Mucosa of descending colon (tissue), 3 donors: ENCODE data around the gene TRPC4. TPM values are rescaled to one million over a fixed set of nuclear protein-coding genes. Genes with fewer than 3 reads are reported as not detected.

ENCODE experiments used
- ATAC-seq: fragments of 200-7000 bp; cut with Tn5 transposase; one replicate; pipeline ENCODE4 v1.9.1; 2020; ENCODE audit warnings: mild to moderate bottlenecking, moderate library complexity
- DNase-seq, 3 donors: peaks; one replicate each; pipeline ENCODE4 v3.0.0-alpha.2; 2020
- H3K36me3 ChIP-seq: fragments of 200-600 bp; one replicate; pipeline ENCODE4 v1.8.0; 2021; ENCODE audit warnings: low read depth, mild to moderate bottlenecking
- H3K4me1 ChIP-seq: fragments of 200-600 bp; one replicate; pipeline ENCODE4 v1.8.0; 2021; ENCODE audit warnings: low read depth, mild to moderate bottlenecking
- H3K4me3 ChIP-seq: fragments of 200-600 bp; one replicate; pipeline ENCODE4 v1.8.0; 2021; ENCODE audit warnings: mild to moderate bottlenecking
- H3K9me3 ChIP-seq: fragments of 200-600 bp; one replicate; pipeline ENCODE4 v1.8.0; 2021; ENCODE audit warnings: mild to moderate bottlenecking
- CTCF ChIP-seq: fragments of 200-600 bp; IDR thresholded peaks from one replicate; pipeline ENCODE4 v1.8.0; 2022; ENCODE audit warnings: antibody characterized with exemption, mild to moderate bottlenecking
- intact Hi-C, 2 donors: fragments of 100-400 bp; cut with DNase I in 1 of 2; cut with micrococcal nuclease in 1 of 2; formaldehyde crosslinking; loops; one replicate each; pipeline versions ENCODE4 v1.11.0 to v1.11.1; 2022; cut with DNase I, micrococcal nuclease
- total RNA-seq, 3 donors: library from RNA; stranded (reverse); fragmentation: NEBNext Ultra II Directional in 2 of 3; extraction: Animal tissue kit (Norgen Biotek cat#: 25700) in 2 of 3; gene quantifications; one replicate each; pipeline versions ENCODE4 v1.2.1 to v1.2.4, GENCODE V29; 2021 to 2023
- donor health status: DM: no; HTN: no; CAD: no; lungs with moderate emphysema.
- donor health status: DM: no; HTN: no; CAD: no.
- donor health status: DM: no; HTN: yes; CAD: no.

The TRPC4 gene
- total RNA-seq, 3 donors from 2014 or later, result 0.23 to 5.1 (median 0.39) TPM

- H3K4me1 ChIP-seq, result no peaks in the 10 kb centered on the region
- intact Hi-C loops, result no loop called here
- no peak for ATAC-seq
- H3K9me3 ChIP-seq, result no peaks in the 10 kb centered on the region
- no peak overlapping the region for H3K4me3 ChIP-seq
- H3K36me3 ChIP-seq, result no peaks in the 10 kb centered on the region
- no peak for DNase-seq
- no peak for TF ChIP-seq CTCF
These were observed 221.0 kb downstream of the TRPC4 start for GRCh38 chr13:37648609-37649008.

GRCh38 chr13:37647031-37647650 is 222.4 kb downstream of the TRPC4 start:
- H3K4me3 ChIP-seq, result no peak overlapping the region
- no peaks in the 10 kb centered on the region for H3K36me3 ChIP-seq
- ATAC-seq, result no peak
- DNase-seq, result no peak
- no peaks in the 10 kb centered on the region for H3K9me3 ChIP-seq
- H3K4me1 ChIP-seq, result no peaks in the 10 kb centered on the region
- intact Hi-C loops, result no loop called here
- TF ChIP-seq CTCF, result no peak

- TF ChIP-seq CTCF, result no peak
- ATAC-seq (no peak), DNase-seq (no peak)
- Histone ChIP-seq H3K4me1 (no peaks in the 10 kb centered on the region), H3K9me3 (no peaks in the 10 kb centered on the region), H3K36me3 (no peaks in the 10 kb centered on the region), H3K4me3 (no peak overlapping the region)
- intact Hi-C loops, result no loop called here
These were observed 223.0 kb downstream of the TRPC4 start for GRCh38 chr13:37646531-37646930.

- Histone ChIP-seq H3K9me3 (no peaks in the 10 kb centered on the region), H3K4me1 (no peaks in the 10 kb centered on the region), H3K4me3 (no peak overlapping the region), H3K36me3 (no peaks in the 10 kb centered on the region)
- intact Hi-C loops, result no loop called here
- TF ChIP-seq CTCF, result no peak
- no peak for ATAC-seq
- no peak for DNase-seq
These were observed 224.3 kb downstream of the TRPC4 start for GRCh38 chr13:37645181-37645740.

- ATAC-seq, result no peak
- no peaks in the 10 kb centered on the region for H3K36me3 ChIP-seq
- H3K4me1 ChIP-seq, result no peaks in the 10 kb centered on the region
- H3K9me3 ChIP-seq, result no peaks in the 10 kb centered on the region
- TF ChIP-seq CTCF, result no peak
- DNase-seq, result no peak
- intact Hi-C loops, result no loop called here
- no peak overlapping the region for H3K4me3 ChIP-seq
These were observed 228.2 kb downstream of the TRPC4 start for GRCh38 chr13:37641391-37641790.
